Measurements from ENCODE around the gene PRDX6.

The PRDX6 gene

DNA sequence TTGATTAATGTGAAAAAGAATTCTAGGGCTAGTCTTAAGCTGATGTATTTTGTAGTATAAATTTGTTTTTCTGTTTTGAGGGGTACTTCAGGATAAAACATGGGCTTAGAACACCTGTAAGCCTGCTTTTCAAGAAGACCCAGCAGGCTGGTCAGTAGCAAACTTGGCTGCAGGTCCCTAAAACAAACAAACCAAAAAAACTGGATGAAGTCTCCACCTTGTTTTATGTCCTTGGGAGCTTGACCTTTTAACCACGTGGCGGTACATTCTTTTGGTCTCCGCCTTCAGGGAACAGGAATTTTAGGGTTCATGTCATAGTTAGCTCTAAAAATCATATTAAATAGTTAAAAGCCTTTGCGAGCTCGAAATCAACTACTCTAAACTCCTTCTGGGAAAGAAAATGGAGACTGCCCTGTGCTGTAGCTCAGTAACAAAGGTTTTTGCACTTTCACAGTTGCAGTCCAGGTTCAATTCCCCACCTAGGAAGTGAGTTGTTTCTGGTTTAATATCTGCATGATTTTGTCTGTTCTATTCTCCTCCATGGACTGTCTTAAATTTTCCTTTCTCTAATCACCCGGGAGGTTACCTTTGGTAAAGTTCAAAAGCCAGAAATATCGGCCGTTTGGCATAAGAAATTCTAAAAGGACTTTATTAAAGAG is 18.6 kb downstream of the PRDX6 start:
- TF ChIP-seq CTCF (IDR thresholded peaks at IDR 0.05; ENCODE audit: insufficient read depth, low read depth, low read length, missing control alignments), result no peak
- no peak for DNase-seq (ENCODE audit: low read depth)
- no peak overlapping the region for H3K4me3 ChIP-seq (ENCODE audit: low read depth, low read length)

- no peak for DNase-seq (ENCODE audit: low read depth)
- no peak for TF ChIP-seq CTCF (IDR thresholded peaks at IDR 0.05; ENCODE audit: insufficient read depth, low read depth, low read length, missing control alignments)
- no peak overlapping the region for H3K4me3 ChIP-seq (ENCODE audit: low read depth, low read length)
Measured at GRCh38 chr1:173496757-173497320, 19.7 kb downstream of the PRDX6 start.

DNA sequence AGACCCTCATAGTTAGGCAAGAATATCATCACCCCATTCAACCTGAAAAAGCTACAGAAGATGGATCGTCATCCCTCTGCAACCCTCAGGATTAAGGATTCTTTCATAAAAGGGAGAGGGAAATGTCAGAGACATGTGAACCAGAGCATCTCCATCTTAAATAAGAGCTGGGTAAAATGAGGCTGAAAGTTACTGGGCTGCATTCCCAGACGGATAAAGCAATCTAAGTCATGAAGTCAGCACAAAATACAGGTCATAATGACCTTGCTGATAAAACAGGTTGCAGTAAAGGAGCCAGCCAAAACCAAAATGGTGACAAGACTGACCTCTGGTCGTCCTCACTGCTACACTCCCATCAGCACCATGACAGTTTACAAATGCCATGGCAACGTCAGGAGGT is 22.6 kb downstream of the PRDX6 start:
- no peak overlapping the region for H3K4me3 ChIP-seq (ENCODE audit: low read depth, low read length)
- no peak for TF ChIP-seq CTCF (IDR thresholded peaks at IDR 0.05; ENCODE audit: insufficient read depth, low read depth, low read length, missing control alignments)
- DNase-seq (ENCODE audit: low read depth), result no peak

GRCh38 chr1:173502104-173502503 is 25.0 kb downstream of the PRDX6 start:
- no peak overlapping the region for H3K4me3 ChIP-seq (ENCODE audit: low read depth, low read length)
- TF ChIP-seq CTCF (IDR thresholded peaks at IDR 0.05; ENCODE audit: insufficient read depth, low read depth, low read length, missing control alignments), result no peak
- DNase-seq (ENCODE audit: low read depth), result no peak

DNA sequence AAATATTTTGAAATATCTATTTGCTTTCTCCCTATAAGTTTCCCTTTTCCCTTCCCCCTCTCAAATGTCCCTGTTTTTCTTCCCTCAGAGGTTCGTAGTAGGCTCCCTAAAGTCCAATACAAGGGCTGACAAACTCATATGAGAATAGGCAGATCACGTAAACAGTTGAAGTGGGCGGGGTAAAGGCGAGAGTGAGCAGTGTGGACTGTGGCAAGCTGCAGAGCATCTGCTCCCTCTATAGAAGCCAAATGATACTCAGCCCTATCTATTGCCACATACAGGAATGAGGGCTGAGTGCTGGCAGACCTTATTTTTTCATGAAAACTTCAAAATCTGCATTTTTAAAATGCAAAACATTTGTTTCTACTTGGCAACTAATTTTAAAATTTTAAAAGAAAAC is 26.3 kb downstream of the PRDX6 start:
- H3K4me3 ChIP-seq (ENCODE audit: low read depth, low read length), result no peak overlapping the region
- no peak for TF ChIP-seq CTCF (IDR thresholded peaks at IDR 0.05; ENCODE audit: insufficient read depth, low read depth, low read length, missing control alignments)
- DNase-seq (ENCODE audit: low read depth), result peak; percentile 19

GRCh38 chr1:173504268-173504667 is 27.1 kb downstream of the PRDX6 start:
- no peak for TF ChIP-seq CTCF (IDR thresholded peaks at IDR 0.05; ENCODE audit: insufficient read depth, low read depth, low read length, missing control alignments)
- no peak for DNase-seq (ENCODE audit: low read depth)
- no peak overlapping the region for H3K4me3 ChIP-seq (ENCODE audit: low read depth, low read length)

DNA sequence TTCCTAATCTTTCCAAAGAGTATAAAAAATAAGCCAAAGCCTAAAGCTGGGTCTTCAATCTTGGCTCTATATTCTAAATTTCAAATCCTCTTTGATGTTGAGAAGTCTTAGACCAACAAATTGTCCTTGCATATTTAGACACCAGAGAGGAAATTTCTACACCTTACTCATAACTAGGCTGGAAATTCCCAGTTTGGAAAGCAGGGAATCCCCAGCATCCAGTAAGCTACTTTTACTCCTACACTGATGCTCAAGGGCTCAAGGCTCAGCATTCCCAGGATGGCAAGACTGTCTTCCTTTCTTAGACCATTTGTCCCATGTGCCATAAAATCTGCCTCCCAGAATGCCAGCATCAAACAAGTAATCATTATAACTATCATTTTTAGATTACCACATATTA is 28.3 kb downstream of the PRDX6 start:
- no peak for TF ChIP-seq CTCF (IDR thresholded peaks at IDR 0.05; ENCODE audit: insufficient read depth, low read depth, low read length, missing control alignments)
- no peak for DNase-seq (ENCODE audit: low read depth)
- no peak overlapping the region for H3K4me3 ChIP-seq (ENCODE audit: low read depth, low read length)

Data from GM12865 (cell line).